Osteocyte (in vitro differentiated cells): Measurements from ENCODE around the gene SLC4A11. TPM values are rescaled to one million over a fixed set of nuclear protein-coding genes. Genes with fewer than 3 reads are reported as not detected.

Experiments used
- DNase-seq: peaks from one replicate; pipeline ENCODE4 v3.0.0; 2021; ENCODE audit warnings: mixed read lengths; ENCODE audit not compliant: unreplicated experiment; ENCODE audit errors: extremely low spot score
- H3K27ac Mint-ChIP-seq: one replicate; pipeline ENCODE4 v1.8.0; 2021; ENCODE audit warnings: mild to moderate bottlenecking, mixed read lengths; ENCODE audit not compliant: unreplicated experiment
- H3K27me3 Mint-ChIP-seq: one replicate; pipeline ENCODE4 v1.8.0; 2021; ENCODE audit warnings: mixed read lengths; ENCODE audit not compliant: unreplicated experiment
- H3K36me3 Mint-ChIP-seq: one replicate; pipeline ENCODE4 v1.8.0; 2021; ENCODE audit warnings: mixed read lengths; ENCODE audit not compliant: unreplicated experiment
- H3K4me1 Mint-ChIP-seq: one replicate; pipeline ENCODE4 v1.8.0; 2021; ENCODE audit warnings: mixed read lengths; ENCODE audit not compliant: unreplicated experiment
- H3K4me3 Mint-ChIP-seq: one replicate; pipeline ENCODE4 v1.8.0; 2021; ENCODE audit warnings: mild to moderate bottlenecking, moderate library complexity, mixed read lengths; ENCODE audit not compliant: unreplicated experiment
- H3K9me3 Mint-ChIP-seq: one replicate; pipeline ENCODE4 v1.8.0; 2021; ENCODE audit warnings: mixed read lengths; ENCODE audit not compliant: unreplicated experiment
- total RNA-seq: library from RNA; stranded (reverse); gene quantifications from 2 replicates; pipeline ENCODE4 v1.2.1, GENCODE V29; 2021
- TF ChIP-seq, protein P1 (sequence below): fragments of 200-600 bp; sonication (generic); IDR thresholded peaks from 2 replicates; pipeline ENCODE4 v1.5.0; 2021; ENCODE audit warnings: antibody characterized with exemption, mild to moderate bottlenecking, moderate library complexity

Gene SLC4A11
- total RNA-seq, 1 donor from 2014 or later, result 3.2 TPM

DNA sequence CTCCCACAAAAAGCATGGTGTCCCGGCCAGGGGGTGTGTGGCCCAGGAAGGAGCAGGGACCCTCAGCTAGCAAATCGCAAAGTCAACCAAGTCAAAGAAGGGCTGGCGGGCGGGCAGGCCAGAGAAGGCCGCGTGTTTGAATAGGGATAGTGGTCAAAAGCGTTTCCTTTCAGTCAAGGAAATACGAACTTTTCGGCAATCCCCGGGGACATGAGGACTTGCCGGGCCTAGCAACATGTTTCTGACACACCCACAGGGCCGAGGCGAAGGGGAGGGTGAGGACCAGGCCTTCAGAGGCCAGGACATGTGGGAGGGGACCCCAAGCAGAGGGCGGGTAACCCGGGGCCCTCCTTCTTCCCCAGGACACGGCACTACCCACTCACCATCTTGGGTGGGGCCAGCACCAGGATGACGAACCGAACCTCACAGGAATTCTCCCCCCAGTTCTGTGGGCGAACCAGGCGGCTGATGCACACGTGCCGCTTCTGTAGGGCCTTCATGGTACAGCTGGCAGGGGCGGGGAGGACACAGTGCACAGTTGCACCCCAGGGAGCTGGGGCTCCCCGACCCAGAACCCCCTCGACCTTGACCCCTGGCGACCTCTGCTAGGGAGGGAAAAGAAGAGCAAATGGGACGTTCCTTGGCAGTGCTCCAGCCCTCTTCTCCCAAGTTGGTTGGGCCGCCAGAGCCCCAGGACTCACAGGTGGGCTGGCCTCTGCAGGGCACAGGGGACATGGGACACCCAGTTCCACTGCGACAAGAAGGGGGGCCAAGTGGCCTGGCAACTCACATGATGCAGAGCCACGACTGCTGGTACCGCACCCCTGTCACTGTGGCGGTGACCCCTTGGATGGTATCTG lies 5.6 kb downstream of the SLC4A11 start:
- no peaks in the 10 kb centered on the region for H3K36me3 Mint-ChIP-seq
- peaks cover 4% of the 10 kb centered on the region for H3K4me1 Mint-ChIP-seq
- no peak overlapping the region for H3K27ac Mint-ChIP-seq
- TF ChIP-seq, protein P1, sequence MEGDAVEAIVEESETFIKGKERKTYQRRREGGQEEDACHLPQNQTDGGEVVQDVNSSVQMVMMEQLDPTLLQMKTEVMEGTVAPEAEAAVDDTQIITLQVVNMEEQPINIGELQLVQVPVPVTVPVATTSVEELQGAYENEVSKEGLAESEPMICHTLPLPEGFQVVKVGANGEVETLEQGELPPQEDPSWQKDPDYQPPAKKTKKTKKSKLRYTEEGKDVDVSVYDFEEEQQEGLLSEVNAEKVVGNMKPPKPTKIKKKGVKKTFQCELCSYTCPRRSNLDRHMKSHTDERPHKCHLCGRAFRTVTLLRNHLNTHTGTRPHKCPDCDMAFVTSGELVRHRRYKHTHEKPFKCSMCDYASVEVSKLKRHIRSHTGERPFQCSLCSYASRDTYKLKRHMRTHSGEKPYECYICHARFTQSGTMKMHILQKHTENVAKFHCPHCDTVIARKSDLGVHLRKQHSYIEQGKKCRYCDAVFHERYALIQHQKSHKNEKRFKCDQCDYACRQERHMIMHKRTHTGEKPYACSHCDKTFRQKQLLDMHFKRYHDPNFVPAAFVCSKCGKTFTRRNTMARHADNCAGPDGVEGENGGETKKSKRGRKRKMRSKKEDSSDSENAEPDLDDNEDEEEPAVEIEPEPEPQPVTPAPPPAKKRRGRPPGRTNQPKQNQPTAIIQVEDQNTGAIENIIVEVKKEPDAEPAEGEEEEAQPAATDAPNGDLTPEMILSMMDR, result no peak
- peaks cover 13% of the 10 kb centered on the region for H3K27me3 Mint-ChIP-seq
- no peak for DNase-seq
- H3K9me3 Mint-ChIP-seq, result no peaks in the 10 kb centered on the region
- no peak overlapping the region for H3K4me3 Mint-ChIP-seq

DNA sequence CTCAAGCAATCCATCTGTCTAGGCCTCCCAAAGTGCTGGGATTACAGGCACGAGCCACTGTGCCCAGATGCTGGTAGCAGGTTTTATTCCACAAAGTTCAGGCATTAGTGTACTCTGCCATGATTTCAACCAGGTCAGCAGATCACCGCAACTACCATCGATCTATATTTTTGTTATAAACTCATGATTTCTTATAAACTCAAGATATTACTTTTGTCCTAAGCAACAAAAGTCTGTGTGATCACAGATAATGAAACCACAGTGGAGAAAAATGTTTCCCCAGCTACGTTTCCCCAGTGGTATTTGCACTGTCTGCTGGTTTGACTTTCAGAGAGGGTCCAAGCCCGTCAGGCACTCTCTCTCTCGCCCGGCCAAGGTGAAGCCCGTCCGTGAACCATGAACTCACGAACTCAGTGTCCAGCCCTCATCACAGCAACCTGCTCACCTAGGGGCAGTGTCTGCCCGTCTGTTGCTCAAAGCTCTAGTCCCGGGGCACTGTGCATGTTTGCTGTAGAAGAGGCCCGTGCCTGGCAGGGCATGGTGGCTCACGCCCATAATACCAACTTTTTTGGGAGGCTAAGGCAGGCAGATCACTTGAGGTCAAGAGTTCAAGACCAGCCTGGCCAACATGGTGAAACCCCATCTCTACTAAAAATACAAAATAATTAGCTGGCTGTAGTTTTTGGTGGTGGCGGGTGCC lies 7.0 kb downstream of the SLC4A11 start:
- DNase-seq, result no peak
- H3K4me1 Mint-ChIP-seq, result no peaks in the 10 kb centered on the region
- peaks cover 2% of the 10 kb centered on the region for H3K27me3 Mint-ChIP-seq
- no peaks in the 10 kb centered on the region for H3K36me3 Mint-ChIP-seq
- TF ChIP-seq, protein P1, result no peak
- H3K27ac Mint-ChIP-seq, result no peak overlapping the region
- no peak overlapping the region for H3K4me3 Mint-ChIP-seq
- no peaks in the 10 kb centered on the region for H3K9me3 Mint-ChIP-seq

DNA sequence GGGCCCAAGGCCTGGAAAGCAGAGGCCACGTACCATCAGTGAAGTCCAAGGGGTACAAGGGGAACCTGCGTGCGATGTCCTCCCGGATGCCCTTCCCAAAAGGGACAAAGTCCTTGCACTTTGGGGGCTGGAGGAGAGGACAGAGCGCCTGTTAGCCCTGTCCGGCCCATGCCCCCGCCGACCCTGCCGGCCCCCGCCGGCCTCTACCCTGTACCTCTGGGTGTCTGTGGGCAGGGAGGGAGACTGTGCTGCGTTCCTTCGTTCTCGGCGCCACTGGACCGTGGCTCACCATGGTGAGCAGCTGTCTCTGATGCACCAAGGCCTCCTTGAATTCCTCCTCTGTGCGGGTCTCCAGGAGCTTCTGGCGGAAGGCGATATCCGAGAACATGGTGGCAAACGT lies 7.9 kb downstream of the SLC4A11 start:
- TF ChIP-seq, protein P1, result no peak

DNA sequence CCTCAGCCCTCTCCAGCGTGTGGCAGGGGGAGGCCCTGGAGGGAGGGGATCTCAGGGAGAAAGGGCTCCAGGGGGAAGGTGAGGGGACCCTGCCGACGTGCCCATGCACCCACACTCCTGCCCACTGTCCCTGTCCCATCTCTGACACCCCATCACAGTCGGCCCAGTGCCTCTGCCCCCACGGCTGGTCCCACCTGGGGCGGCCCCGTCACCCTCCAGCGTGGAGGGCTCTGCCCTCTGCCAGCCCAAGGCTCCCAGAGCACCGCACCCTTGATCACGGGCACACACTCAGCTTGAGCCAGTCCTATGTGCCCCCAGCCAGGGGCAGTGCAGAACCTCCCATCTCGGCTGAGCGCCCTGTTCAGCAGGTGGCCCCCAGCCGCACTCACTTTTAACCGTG lies 9.2 kb downstream of the SLC4A11 start:
- H3K36me3 Mint-ChIP-seq, result no peaks in the 10 kb centered on the region
- no peak for DNase-seq
- H3K4me3 Mint-ChIP-seq, result no peak overlapping the region
- H3K4me1 Mint-ChIP-seq, result peaks cover 5% of the 10 kb centered on the region
- TF ChIP-seq, protein P1, result no peak
- no peaks in the 10 kb centered on the region for H3K27me3 Mint-ChIP-seq
- no peak overlapping the region for H3K27ac Mint-ChIP-seq
- H3K9me3 Mint-ChIP-seq, result no peaks in the 10 kb centered on the region

More for the DNA sequence above, 7.9 kb downstream of the SLC4A11 start:
- no peaks in the 10 kb centered on the region for H3K9me3 Mint-ChIP-seq
- no peak overlapping the region for H3K27ac Mint-ChIP-seq
- DNase-seq, result no peak
- peaks cover 4% of the 10 kb centered on the region for H3K4me1 Mint-ChIP-seq
- H3K36me3 Mint-ChIP-seq, result no peaks in the 10 kb centered on the region
- H3K4me3 Mint-ChIP-seq, result no peak overlapping the region
- no peaks in the 10 kb centered on the region for H3K27me3 Mint-ChIP-seq

DNA sequence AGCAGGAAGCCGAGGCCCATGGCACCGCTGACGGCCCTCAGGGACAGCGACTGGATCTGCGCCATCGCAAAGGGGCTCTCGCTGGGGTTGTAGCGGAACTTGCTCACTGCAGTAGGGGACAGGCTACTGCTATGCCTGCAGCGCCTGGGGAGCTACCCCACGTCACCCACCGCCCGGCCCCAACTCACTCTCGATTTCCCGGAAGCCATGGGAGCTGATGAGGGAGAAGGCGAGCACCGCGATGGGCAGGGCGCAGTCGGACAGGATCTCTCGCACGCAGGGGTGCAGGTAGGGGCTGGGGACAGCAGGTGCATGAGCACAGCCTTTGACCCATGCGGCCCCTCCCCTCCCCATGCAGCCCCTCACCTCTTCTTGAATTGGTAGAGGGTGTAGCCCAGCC lies 9.8 kb downstream of the SLC4A11 start:
- TF ChIP-seq, protein P1, result no peak

More for the DNA sequence above, 9.8 kb downstream of the SLC4A11 start:
- no peak for DNase-seq
- H3K36me3 Mint-ChIP-seq, result no peaks in the 10 kb centered on the region
- H3K27me3 Mint-ChIP-seq, result no peaks in the 10 kb centered on the region
- H3K4me1 Mint-ChIP-seq, result peaks cover 5% of the 10 kb centered on the region
- no peak overlapping the region for H3K27ac Mint-ChIP-seq
- H3K9me3 Mint-ChIP-seq, result no peaks in the 10 kb centered on the region
- H3K4me3 Mint-ChIP-seq, result no peak overlapping the region
